SU-DHL-6 (cell line): ENCODE data around the gene TIMP2.

Experiments used
- H2AFZ ChIP-seq: fragments of 200-600 bp; sonication (generic); 2 replicates; pipeline ENCODE4 v1.6.1; 2014; ENCODE audit warnings: low read depth, mild to moderate bottlenecking, moderate library complexity, mixed read lengths, antibody characterized with exemption, low read length; ENCODE audit not compliant: severe bottlenecking
- H3F3A ChIP-seq: fragments of 200-600 bp; shearing (Covaris generic); 2 replicates; pipeline ENCODE4 v1.6.0; 2016; ENCODE audit warnings: antibody characterized with exemption, mild to moderate bottlenecking; ENCODE audit not compliant: insufficient read depth
- H3K27ac ChIP-seq: fragments of 200-600 bp; sonication (generic); 2 replicates; pipeline ENCODE4 v1.5.1; 2016; ENCODE audit warnings: low read depth, mild to moderate bottlenecking, low read length, moderate library complexity, mixed read lengths
- H3K27me3 ChIP-seq: fragments of 200-600 bp; sonication (generic), shearing (Covaris generic); 2 replicates; pipeline ENCODE4 v1.6.0; 2014; ENCODE audit warnings: mild to moderate bottlenecking, low read length
- H3K36me3 ChIP-seq: fragments of 200-600 bp; sonication (generic); 2 replicates; pipeline ENCODE4 v1.6.1; 2014; ENCODE audit warnings: mild to moderate bottlenecking, low read length, mixed read lengths
- H3K4me2 ChIP-seq: fragments of 300-600, 200-600 bp; shearing (Covaris generic), sonication (generic); 2 replicates; pipeline ENCODE4 v1.6.0; 2014; ENCODE audit warnings: low read length, low read depth, mild to moderate bottlenecking; ENCODE audit not compliant: poor library complexity, severe bottlenecking
- H3K4me3 ChIP-seq: fragments of 200-600 bp; sonication (generic); 2 replicates; pipeline ENCODE4 v1.5.1; 2014; ENCODE audit warnings: antibody characterized with exemption, low read length, mild to moderate bottlenecking, mixed read lengths; ENCODE audit not compliant: insufficient read depth, poor library complexity, severe bottlenecking
- H3K79me2 ChIP-seq: fragments of 200-600 bp; sonication (generic); 2 replicates; pipeline ENCODE4 v1.6.1; 2014; ENCODE audit warnings: mild to moderate bottlenecking, low read length, moderate library complexity; ENCODE audit not compliant: insufficient read depth
- H3K9ac ChIP-seq: fragments of 200-600 bp; sonication (generic); 2 replicates; pipeline ENCODE4 v1.7.0; 2014; ENCODE audit warnings: mild to moderate bottlenecking, low read length
- H3K9me2 ChIP-seq: fragments of 200-600 bp; sonication (generic); replicated peaks from 2 replicates; pipeline ENCODE4 v1.6.1; 2014; ENCODE audit warnings: low read length; ENCODE audit not compliant: insufficient read depth
- H3K9me3 ChIP-seq: fragments of 200-600 bp; sonication (generic); 2 replicates; pipeline ENCODE4 v1.6.1; 2014; ENCODE audit warnings: low read length, mixed read lengths; ENCODE audit not compliant: insufficient read depth
- H4K20me1 ChIP-seq: fragments of 200-600 bp; sonication (generic); 2 replicates; pipeline ENCODE4 v1.6.1; 2014; ENCODE audit warnings: low read depth, mild to moderate bottlenecking, antibody characterized with exemption, low read length, moderate library complexity, mixed read lengths
- EZH2phosphoT487 ChIP-seq: fragments of 200-600 bp; sonication (generic), shearing (Covaris generic); conservative IDR thresholded peaks from 2 replicates; pipeline ENCODE4 v1.6.1; 2018; ENCODE audit warnings: mild to moderate bottlenecking, antibody characterized with exemption, low read length, moderate library complexity, mixed read lengths
- TF ChIP-seq, protein P1 (sequence below): fragments of 200-600 bp; sonication (generic); IDR thresholded peaks from one replicate; pipeline ENCODE4 v1.5.1; 2017; ENCODE audit warnings: antibody characterized with exemption, mild to moderate bottlenecking, low read length, moderate library complexity; ENCODE audit not compliant: insufficient read depth, poor library complexity, severe bottlenecking

Gene TIMP2

DNA sequence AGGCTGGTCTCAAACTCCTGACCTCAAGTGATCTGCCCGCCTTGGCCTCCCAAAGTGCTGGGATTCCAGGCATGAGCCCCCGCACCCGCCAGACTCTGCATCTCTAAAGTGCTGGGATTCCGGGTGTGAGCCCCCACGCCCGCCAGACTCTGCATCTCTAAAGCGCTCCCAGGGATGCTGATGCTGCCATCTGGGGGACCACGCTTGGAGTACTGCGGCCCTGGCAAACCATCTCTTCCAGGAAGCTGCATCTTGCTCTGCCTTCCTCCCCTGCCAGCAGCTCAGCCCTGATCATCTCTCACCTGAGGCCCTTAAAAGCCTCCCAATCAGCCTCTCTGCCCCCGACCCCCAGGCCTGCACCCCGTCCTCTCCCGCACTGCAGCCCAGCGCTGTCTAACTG, 26.2 kb downstream of the TIMP2 start:
- Histone ChIP-seq H3K79me2 (no peaks in the 10 kb centered on the region), H2AFZ (no peak overlapping the region), H3K9me2 (no peaks in the 10 kb centered on the region), H3K36me3 (no peaks in the 10 kb centered on the region), H4K20me1 (no peaks in the 10 kb centered on the region), H3K4me3 (no peak overlapping the region), H3K9me3 (no peaks in the 10 kb centered on the region), H3K27ac (no peak overlapping the region), H3K27me3 (no peaks in the 10 kb centered on the region), H3K4me2 (no peak overlapping the region), H3F3A (no peaks in the 10 kb centered on the region), H3K9ac (no peak overlapping the region)
- TF ChIP-seq, protein P1, sequence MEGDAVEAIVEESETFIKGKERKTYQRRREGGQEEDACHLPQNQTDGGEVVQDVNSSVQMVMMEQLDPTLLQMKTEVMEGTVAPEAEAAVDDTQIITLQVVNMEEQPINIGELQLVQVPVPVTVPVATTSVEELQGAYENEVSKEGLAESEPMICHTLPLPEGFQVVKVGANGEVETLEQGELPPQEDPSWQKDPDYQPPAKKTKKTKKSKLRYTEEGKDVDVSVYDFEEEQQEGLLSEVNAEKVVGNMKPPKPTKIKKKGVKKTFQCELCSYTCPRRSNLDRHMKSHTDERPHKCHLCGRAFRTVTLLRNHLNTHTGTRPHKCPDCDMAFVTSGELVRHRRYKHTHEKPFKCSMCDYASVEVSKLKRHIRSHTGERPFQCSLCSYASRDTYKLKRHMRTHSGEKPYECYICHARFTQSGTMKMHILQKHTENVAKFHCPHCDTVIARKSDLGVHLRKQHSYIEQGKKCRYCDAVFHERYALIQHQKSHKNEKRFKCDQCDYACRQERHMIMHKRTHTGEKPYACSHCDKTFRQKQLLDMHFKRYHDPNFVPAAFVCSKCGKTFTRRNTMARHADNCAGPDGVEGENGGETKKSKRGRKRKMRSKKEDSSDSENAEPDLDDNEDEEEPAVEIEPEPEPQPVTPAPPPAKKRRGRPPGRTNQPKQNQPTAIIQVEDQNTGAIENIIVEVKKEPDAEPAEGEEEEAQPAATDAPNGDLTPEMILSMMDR, result no peak

DNA sequence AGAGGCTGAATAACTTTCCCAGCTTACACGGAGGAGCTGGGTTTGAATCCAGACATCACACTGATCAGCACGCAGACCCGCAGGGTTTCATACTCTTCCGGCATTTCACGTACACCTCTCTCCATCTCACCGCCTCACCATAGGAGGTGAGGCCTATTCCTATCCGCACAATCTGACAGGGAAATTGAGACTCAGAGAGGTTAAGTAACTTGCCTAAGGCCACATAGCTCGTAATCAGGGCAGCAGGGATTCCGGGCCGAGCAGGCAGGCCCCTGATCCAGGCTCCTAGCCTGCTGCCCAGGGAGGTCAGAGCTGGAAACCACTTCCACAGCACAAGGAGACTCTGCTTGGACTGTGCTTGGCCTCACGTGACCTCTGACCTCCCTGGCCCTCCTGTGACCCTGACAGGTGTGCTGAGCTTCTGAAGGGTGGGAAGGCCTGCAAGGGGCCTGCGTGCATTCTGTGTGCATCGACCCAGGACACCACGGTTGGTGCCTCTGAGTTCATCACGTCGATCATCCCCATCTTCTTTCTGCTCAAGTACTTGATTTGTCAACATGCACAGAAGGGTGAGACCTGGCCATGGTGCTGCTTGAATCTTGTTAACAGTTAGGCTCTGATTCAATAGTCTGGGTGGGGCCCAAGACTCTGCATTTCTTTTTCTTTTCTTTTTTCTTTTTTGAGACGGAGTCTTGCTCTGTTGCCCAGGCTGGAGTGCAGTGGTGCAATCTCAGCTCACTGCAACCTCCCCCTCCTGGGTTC, 26.9 kb downstream of the TIMP2 start:
- Histone ChIP-seq H3F3A (no peaks in the 10 kb centered on the region), H3K9ac (no peak overlapping the region), H3K9me3 (no peaks in the 10 kb centered on the region), H3K36me3 (no peaks in the 10 kb centered on the region), H4K20me1 (no peaks in the 10 kb centered on the region), H3K27me3 (no peaks in the 10 kb centered on the region), H3K27ac (no peak overlapping the region), H2AFZ (no peak overlapping the region), H3K79me2 (no peaks in the 10 kb centered on the region), H3K4me2 (no peak overlapping the region), H3K9me2 (no peaks in the 10 kb centered on the region), H3K4me3 (no peak overlapping the region)
- TF ChIP-seq, protein P1, result no peak
- TF ChIP-seq EZH2phosphoT487, result no peak

DNA sequence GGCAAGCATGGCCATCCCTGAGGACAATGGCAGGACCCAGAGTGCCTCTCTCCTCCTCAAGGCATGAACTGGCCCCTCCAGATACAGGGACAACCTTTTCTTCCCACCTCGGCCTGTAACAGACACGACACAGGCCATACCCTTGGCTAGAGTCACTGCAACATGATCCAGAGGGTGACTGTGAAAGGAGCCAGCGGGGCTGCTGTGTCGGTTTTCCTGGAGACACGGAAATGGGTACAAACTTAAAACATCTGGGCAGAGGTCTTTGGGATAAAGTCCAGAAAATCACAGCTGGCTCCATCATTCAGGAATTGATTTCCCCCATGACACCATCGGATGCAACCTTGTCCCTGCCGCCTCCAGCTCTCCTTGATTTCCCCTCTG, 27.5 kb downstream of the TIMP2 start:
- Histone ChIP-seq H3K27ac (no peak overlapping the region), H3K79me2 (no peaks in the 10 kb centered on the region), H3K9me3 (no peaks in the 10 kb centered on the region), H3K4me3 (no peak overlapping the region), H3F3A (no peaks in the 10 kb centered on the region), H3K9ac (no peak overlapping the region), H2AFZ (no peak overlapping the region), H3K27me3 (no peaks in the 10 kb centered on the region), H4K20me1 (no peaks in the 10 kb centered on the region), H3K9me2 (no peaks in the 10 kb centered on the region), H3K4me2 (no peak overlapping the region), H3K36me3 (no peaks in the 10 kb centered on the region)
- TF ChIP-seq, protein P1, result no peak
- TF ChIP-seq EZH2phosphoT487, result no peak
